Measurements from ENCODE around the gene CSMD2.

The CSMD2 gene

DNA sequence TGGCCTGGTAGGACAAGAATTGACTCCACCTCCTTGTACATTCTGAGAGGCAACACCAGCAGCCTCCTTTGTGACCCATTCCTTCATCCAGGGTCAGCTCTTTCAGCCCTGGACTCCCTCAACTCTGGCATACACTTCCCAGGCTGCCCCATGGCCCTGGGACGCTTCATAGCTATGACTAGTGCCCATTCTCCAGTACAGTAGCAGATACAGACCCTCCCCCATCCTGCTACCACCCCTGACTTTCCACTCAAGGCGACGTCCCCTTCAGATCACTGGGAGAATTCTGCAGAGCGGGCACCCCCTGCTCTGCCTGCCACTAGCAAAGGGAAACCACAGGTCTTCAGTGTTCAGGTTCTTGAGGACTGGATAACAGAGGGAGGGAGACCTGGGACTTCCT lies 400.9 kb downstream of the CSMD2 start:
- DNase-seq (ENCODE audit: low read depth in 2 of 3, low spot score in 1 of 3) = no peak

DNA sequence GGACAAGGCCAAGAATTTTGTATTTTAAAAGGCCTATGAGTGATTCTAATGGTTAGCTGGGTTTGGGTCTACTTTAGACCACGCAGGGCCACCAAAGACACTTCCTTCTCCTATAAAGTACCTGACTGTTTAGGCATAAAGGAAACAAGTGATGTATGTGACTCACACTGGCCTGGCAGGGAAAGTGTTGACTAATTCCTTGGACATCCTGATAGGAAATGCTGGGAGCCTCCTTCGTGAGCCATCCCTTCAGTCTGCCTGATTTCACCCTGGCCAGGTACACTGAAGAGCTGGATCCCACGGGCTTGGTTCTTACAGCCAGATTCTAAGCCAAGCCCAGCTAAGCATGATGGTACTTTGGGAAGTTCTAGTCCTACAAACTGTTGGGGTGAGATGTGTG lies 401.6 kb downstream of the CSMD2 start:
- no peak for DNase-seq (ENCODE audit: low read depth in 2 of 3, low spot score in 1 of 3)

DNA sequence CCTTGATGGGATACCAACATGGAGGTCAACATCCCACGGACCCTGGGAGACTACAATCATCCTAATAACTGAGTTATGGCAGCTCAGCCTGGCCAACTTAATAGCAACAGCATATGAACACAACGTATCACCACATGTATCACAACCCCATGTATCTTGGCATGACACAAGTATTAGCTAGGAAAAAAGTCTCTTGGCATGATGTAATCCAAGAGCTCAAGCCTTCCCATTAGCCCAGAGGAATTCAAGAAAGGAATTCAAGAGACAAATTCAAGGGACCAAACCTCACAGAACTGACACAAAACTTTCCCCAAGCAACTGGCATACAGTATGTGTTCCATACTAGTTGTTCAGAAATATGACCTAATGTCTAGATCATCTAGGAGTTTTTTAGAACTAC lies 402.1 kb downstream of the CSMD2 start:
- DNase-seq (ENCODE audit: low read depth in 2 of 3, low spot score in 1 of 3) = no peak

DNA sequence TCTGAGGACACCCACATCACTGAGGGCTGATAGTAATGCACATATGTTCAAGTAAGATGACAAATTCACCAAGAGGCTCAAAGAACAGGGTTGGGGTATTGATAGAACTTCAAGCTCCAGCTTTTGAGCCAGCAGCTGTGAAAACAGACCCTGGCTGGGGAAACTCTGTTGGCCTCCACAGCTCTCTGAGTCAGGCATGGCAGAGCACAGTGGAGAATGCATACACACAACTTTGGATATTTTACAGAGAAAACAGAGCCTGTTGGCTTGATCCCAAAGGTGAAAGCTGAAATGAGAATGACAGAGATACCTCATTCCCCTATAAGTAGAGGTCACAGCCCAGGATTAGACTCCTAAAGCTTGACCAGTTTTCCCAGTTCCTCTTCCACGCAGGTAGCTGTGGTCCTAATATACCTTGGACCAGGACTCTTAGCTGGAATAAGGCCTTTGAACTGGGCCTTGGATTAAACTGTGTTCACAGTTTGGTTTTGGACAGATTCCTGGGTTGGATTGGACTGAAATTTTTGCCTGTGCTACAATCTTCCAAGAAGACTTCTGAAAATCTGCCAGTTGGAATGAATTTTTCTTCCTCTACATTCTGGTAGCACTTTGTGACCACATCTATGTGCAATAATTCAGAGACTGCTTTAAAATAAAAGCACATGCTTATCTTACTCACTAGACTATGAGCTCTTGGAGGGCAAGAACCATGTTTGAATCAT lies 402.8 kb downstream of the CSMD2 start:
- no peak for DNase-seq (ENCODE audit: low read depth in 2 of 3, low spot score in 1 of 3)

DNA sequence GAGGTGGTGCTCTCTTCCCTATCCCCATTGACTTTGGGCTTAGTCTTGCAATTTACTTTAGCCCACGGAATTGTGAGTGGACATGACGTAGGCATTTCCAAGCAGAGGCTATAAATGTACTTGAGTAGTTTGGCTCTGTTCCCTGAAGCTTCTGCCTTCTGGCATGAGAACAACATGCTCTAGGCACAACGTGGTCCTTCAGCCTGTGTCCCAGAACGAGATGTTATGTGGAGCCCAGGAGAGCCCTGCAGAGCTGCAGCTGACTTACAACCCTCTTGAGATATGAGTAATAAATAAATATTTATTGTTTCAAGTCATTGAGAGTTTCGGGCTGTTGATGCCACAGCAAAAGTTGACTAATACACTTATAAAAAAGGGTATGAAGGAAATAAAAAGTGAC lies 406.3 kb downstream of the CSMD2 start:
- no peak for DNase-seq (ENCODE audit: low read depth in 2 of 3, low spot score in 1 of 3)

DNA sequence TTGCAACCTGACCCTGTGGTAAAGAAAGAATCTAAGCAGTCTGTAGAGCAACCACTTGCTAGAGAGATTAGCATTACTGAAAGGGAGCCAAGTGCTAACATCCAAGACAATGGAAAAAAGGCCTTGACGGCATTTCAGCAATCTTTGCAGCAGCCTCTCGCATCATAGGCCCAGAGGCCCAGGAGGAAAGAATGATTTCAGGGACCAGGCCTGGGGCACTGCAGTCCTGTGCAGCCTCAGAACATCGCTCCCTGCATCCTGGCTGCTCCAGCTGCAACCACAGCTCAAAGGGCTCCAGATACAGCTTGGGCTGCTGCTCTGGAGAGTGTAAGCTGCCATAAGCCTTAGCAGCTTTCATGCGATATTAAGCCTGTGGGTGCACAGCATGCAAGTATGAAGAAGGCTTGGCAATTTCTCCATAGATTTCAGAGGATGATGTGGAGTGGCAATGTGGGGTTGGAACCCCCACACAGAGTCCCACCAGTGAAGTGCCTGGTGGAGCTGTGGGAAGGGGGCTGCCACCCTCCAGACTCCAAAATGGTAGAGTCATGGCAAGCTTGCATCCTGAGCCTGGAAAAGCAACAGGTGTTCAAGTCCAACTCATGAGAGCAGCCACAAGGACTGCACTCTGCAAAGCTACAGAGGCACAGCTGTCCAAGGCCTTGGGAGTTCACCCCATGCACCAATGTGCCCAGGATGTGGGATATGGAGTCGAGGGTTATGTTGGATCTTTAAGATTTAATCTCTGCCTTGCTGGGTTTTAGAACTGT lies 411.8 kb downstream of the CSMD2 start:
- no peak for DNase-seq (ENCODE audit: low read depth in 2 of 3, low spot score in 1 of 3)

DNA sequence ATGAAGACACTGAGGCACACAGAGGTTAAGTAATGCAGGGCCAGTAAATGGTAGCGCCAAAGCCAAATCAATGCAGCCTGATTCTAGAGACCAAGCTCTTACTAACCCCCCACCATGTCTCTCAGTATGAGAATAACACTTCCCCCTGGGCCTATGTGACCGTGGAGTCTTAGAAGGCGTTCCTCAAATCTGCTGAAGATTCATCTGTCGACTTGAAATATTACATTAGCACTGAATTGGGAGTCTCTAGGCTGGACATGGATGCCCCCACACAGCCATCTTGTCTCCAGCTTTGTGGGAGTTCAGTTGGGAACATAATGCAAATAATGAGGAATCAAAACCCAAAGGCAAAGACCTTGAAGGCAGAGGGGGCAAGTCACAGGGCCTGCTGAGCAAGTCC lies 419.1 kb downstream of the CSMD2 start:
- DNase-seq (ENCODE audit: low read depth in 2 of 3, low spot score in 1 of 3) = no peak

DNA sequence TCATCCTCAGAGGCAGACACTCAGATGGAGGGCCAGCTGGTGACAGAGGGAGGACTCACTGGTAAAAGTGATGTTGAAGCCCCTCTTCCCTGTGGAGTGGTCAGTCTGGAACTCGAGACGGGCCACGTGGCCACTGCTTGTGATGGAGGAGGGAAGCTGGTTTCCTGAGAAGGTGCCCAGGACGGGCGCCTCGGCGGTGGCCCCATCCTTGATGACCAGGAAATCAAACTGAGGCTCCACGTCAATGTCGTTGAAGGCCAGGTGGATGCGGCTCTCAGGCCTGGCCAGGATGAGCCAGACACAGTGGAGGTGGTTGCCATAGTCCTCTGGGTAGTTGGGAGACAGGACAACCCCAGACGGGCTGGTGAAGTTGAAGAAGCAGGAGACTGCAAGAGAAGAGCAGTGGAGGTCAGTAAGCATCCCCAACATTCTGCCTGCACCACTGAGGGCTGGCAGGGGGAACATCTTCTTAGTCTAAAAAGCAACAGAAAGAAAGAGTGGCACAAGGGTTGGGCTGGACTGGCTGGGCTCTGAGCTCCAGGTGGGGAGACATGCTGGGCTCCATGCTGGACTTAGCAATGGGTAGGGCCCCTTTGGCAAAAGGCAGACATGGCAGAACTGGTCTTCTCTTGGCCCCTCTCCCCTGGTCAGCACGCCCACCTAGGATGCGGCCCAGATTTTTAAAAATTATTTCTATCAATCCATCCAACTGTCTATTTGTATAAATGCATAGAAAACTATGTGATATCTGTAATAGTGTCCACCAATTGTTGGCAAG lies 421.6 kb downstream of the CSMD2 start:
- no peak for DNase-seq (ENCODE audit: low read depth in 2 of 3, low spot score in 1 of 3)

DNA sequence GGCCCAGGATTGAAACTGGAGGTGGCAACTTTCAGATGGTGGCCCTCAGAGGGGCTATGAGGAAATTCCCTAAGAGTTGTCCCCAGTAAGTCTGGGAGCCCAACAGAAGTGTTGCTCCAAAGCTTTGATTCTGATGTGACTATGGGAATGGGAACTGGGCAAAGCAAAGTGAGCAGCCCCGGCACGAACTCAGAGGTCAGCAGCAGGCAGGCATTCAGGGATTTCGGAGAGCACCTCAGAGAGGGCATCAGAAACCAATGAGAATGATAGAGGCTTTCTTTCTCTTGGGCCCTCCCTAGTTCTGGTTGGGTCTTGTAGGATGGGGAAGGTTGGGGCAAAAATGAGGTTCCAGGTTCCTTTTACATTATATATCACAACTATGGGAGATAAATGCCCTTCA lies 422.4 kb downstream of the CSMD2 start:
- DNase-seq (ENCODE audit: low read depth in 2 of 3, low spot score in 1 of 3) = no peak

DNA sequence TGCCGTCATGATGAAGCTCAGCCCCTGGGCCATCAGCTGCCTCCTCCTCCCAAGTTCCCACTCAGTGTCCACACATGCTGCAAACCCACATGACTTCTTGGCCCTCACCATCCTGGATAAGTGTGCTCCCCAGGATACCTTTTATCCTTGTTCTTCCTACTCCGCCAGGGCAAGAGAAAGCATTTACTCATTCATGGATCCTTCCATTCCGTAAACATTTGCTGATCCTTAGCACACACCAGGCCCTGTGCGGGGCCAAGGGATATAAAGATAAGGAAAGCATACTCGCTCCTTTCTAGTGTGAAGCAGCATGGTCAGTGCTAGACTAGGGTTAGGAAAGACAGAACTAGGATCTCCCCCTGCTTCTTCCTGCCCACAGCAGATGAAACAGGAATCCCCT lies 423.3 kb downstream of the CSMD2 start:
- DNase-seq (ENCODE audit: low read depth in 2 of 3, low spot score in 1 of 3) = no peak

DNA sequence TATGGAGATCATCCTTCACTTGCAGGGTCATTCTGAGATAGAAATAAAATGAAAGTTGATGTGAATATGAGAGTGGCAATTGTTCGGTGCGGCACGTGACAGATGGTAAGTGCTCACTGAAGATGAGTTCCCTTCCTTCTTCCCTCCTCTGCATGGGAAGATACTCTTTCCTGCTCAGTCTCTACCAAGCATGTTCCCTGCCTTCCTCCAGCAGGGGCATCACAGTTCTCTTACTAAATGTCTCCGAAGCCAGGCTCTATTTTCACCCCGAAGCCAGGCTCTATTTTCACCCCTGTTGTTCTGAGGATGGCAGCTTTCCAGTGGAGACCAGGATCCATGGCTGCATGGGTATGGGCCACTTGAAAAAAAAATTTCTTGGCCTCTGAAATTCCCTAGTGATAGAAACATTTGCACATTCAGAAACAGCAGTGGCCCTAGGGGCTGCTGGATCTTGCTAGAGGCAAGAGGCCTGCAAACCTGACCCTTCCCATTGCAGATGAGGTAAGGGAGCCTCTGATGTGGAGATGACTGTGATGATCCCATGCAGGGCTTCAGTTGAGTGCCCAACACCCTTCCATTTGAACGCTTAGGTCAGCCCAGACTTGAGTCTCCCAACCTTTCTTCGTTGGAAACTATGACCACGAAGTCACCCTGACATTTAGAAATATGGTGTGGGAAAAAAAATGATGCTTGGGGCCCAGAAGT lies 424.8 kb downstream of the CSMD2 start:
- no peak for DNase-seq (ENCODE audit: low read depth in 2 of 3, low spot score in 1 of 3)

DNA sequence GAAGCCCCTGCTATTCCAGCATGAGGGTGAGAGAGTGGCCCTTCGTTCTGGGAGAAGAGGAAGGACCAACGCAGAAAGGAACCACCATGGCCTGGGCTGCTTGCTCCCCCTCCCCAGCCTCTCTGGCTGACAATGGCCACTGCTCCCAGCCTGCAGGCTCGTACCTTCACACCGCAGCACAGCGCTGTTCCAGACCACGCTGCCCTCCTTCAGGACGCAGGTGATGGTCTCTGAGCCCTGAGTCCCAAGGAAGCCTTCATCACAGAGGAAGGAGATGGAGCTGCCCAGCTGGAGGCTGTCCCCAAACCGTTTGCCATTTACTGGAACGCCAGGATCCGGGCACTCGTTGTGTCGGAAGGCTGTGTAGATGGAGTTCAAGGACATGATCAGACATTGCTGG lies 426.1 kb downstream of the CSMD2 start:
- no peak for DNase-seq (ENCODE audit: low read depth in 2 of 3, low spot score in 1 of 3)

DNA sequence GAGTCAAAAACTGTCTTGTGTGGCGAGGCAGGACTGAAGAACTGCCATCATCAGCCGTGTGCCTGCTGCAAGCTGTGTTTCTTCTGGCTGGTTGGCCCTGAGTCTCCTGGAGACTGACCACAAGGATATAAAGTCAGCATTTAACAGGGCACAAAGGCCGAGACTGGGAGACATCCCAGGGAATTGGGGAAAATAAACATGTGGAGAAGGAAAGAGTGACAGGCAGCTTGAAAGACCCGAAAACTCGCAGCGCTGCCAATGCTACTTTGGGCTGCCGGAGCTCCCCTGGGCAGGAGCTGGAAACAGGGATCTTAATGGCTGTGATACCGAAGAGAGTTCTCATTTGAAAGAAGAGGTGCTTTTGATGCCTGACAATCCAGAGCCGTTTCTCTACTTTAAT lies 426.5 kb downstream of the CSMD2 start:
- DNase-seq (ENCODE audit: low read depth in 2 of 3, low spot score in 1 of 3) = no peak

DNA sequence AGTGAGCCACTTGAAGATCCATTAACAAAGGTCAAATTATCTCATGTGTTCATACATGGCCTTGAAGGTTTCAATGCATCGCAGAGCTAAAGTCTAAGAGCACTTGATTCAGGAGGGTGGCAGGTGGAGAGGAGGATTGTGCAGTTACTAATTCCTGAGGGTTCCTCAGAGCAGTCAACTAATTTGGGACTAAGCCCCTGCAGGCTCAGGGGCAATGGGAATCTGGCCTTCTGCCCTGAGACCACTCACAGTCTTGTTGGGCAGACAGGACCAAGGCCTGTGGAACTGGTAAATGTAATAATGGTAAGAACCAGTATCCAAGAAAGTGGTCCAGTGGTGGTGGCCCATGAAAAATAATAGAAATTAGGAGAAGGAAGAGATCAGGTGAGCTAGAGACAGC lies 428.5 kb downstream of the CSMD2 start:
- no peak for DNase-seq (ENCODE audit: low read depth in 2 of 3, low spot score in 1 of 3)

DNA sequence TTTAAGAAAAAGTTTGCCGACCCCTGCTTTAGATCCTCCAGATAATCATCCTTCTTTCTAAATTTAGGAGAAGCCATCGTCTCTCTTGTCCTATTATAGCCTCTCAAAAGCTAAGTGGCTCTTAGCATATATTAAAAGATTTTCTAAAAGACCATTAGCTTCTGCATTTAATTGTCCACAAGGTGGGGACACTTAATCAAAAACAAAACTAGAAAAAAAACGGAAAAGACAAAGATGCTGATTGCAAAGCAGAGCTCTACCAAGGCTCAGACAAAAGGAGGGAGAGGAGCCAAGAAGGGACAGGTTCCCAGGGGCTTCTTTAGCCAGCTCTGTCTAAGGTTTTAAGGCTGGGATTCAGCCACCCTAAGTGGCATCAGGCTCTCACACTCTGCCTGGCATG lies 429.4 kb downstream of the CSMD2 start:
- no peak for DNase-seq (ENCODE audit: low read depth in 2 of 3, low spot score in 1 of 3)

DNA sequence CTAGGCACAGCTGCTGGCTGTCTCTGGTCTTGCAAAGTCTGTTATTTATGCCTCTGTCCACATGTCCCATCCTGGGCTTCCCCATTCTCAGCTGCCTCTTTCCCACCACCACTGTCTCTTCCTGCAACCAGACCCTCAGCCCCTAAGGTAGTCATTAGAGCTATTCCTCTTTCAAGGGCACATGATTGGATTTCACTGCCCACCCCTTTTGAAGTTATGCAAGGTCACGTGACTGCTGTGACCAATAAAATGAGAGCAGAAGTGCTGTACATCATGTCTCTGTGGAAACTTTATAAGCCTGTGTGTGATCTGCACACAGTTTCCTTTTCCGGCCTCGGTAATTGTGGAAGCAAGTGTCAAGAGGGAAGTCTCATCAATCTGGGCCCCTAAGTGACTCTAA lies 437.7 kb downstream of the CSMD2 start:
- DNase-seq (ENCODE audit: low read depth in 2 of 3, low spot score in 1 of 3) = no peak

DNA sequence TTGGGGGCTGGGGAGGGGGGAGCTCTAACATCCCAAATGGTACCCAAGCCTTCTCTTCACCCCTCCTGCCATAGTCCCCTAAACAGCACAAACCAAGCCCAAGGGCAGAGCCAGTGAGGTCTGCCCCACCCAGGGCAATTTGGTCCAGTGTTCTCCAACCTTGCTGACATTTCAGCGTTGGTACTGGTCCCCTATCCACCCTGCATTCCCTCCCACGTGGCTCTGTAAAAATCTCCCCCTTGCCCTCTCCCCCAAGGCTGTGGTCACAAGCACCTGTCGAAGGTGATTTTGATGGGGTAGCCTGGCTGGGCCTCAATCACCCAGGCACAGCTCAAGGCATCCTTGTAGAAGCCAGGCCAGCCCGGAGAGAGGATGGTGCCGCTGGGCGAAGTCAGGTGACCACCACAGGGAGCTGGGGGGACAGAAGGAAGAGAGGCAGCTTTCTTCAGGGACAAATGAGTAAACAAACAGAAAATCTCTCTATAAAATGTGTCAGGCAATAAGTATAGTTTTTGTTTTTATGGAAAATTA lies 438.7 kb downstream of the CSMD2 start:
- no peak for DNase-seq (ENCODE audit: low read depth in 2 of 3, low spot score in 1 of 3)

DNA sequence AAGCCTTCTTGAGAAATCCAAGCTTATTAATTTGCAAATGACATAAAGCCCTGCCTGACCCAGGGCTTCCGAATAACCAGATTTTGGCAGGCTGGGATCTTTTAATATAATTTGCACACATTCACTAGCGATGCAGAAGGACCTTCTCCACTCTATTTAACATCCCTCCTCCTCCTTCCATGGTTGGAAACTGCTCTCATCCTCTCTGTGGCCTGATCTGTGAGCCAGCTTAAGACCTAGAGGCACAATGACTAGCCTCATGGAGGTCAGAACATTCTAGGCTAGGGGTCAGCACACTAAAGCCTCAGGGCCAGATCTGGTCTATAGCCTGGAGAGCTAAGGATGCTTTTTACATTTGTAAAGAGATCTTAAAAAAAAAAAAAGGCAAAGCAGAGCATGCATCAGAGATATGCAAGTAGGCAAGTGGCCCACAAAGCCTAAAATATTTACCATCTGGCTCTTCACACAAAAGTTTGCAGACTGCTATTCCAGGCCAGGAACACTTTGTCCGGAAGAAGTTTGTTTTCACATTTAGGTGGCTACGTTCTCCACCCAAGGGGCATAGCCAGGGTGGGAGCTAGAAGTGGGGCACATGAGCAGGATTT lies 439.4 kb downstream of the CSMD2 start:
- DNase-seq (ENCODE audit: low read depth in 2 of 3, low spot score in 1 of 3) = no peak

DNA sequence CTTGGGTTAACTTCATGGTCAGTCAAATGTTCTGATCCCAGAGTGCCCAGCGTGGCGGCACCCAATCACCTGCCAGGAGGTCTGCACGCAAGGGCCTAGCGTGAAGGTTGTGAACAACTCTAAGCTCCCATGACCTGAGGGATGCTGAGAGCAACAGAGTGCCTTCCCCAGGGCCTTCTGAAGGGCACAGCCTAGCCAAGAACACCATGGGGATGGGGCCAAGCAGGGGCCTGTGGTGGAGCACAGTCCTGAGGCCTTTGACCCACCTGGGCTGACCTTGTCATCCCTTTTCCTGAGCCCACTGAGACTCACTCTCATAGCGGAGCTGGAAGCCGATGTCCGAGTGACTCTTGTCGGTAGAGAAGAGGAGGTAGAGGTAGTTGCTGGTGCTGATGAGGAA lies 440.0 kb downstream of the CSMD2 start:
- no peak for DNase-seq (ENCODE audit: low read depth in 2 of 3, low spot score in 1 of 3)

DNA sequence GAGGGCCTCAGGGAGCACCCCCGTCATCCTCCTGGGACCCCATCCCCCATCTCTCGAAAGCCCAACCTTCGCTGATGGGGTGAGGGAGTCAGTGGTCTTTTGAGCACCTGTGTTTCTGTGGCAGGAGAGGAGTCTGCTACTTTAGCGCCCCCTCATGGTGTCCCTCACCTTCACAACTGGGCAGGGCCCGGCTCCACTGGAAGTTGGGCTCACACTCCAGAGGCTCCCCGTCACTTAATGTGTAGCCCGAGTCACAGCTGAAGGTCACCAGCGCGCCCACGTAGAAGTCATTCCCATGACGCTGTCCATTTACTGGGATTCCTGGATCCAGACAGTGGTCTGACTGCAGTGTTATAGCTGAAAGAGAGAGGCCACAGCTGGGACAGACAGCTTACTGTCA lies 440.7 kb downstream of the CSMD2 start:
- DNase-seq (ENCODE audit: low read depth in 2 of 3, low spot score in 1 of 3) = no peak

DNA sequence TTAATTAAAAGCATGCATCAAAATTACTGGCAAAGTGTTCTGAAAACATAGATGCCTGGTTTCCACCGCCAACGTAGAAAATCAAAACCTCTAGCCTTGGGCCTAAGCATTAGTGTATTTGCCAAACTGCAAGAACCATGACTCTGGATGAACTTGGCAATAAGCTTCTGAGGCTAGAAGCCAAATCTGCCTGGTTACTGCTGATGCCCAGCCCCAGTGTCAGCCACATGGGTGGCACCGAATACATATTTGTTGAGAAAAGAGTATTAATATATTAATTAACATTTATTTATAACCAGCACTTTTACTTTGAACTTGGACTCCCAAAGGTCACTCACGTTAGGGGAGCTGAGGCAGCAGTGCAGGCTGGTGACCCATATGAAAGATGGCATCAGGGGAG lies 441.8 kb downstream of the CSMD2 start:
- no peak for DNase-seq (ENCODE audit: low read depth in 2 of 3, low spot score in 1 of 3)

Data from stimulated activated CD4-positive, alpha-beta T cell treated with anti-CD3 and anti-CD28 coated beads, Interleukin-12 subunit alpha, Interleukin-12 subunit beta, amount 100 ng/mL, for 48 hours (primary cell).